CD4-positive, alpha-beta T cell (primary cell): ENCODE results near the gene TULP3. TPM values are rescaled to one million over a fixed set of nuclear protein-coding genes. Genes with fewer than 3 reads are reported as not detected.

Source experiments
- ATAC-seq: fragments of 200-7000 bp; cut with Tn5 transposase; one replicate; pipeline ENCODE4 v1.10.0; 2022; ENCODE audit warnings: mild to moderate bottlenecking; ENCODE audit not compliant: poor library complexity
- CTCF ChIA-PET: fragments of 350-600 bp; sonication (Branson Sonifier 250); formaldehyde crosslinking; loops from one replicate; lab custom pipeline; 2021; ENCODE audit warnings: antibody characterized with exemption, inconsistent platforms; lab: Charles Lee
- POLR2A ChIA-PET: fragments of 350-600 bp; sonication (Branson Sonifier 250); formaldehyde crosslinking; loops from one replicate; lab custom pipeline; 2021; ENCODE audit warnings: antibody characterized with exemption, inconsistent platforms; lab: Charles Lee
- DNase-seq, 14 experiments: peaks; one replicate each; pipeline ENCODE4 v3.0.0-alpha.2; 2013 to 2020; ENCODE audit warnings: mixed read lengths in 2 of 14
- H3K27ac ChIP-seq, 2 donors: one replicate each; pipeline versions ENCODE4 v1.5.1 to v1.7.0; 2013; ENCODE audit warnings: low read length in 2 of 2, low read depth in 1 of 2, mild to moderate bottlenecking in 1 of 2
- H3K27me3 ChIP-seq, 2 experiments: 1 replicate in 1 of 2; 2 replicates in 1 of 2; pipeline versions ENCODE4 v1.6.1 to v1.7.0; 2013; ENCODE audit warnings: low read length in 2 of 2, control low read depth in 1 of 2, mild to moderate bottlenecking in 1 of 2, moderate library complexity in 1 of 2; ENCODE audit not compliant: insufficient read depth in 2 of 2, control insufficient read depth in 1 of 2
- H3K36me3 ChIP-seq: one replicate; pipeline ENCODE4 v1.6.1; 2013; ENCODE audit warnings: low read length, control low read depth; ENCODE audit not compliant: insufficient read depth
- H3K4me1 ChIP-seq: one replicate; pipeline ENCODE4 v1.6.1; 2013; ENCODE audit warnings: low read length, control low read depth; ENCODE audit not compliant: insufficient read depth
- H3K4me3 ChIP-seq: one replicate; pipeline ENCODE4 v1.5.1; 2013; ENCODE audit warnings: mild to moderate bottlenecking, low read length, moderate library complexity
- H3K9me3 ChIP-seq, 2 experiments: 1 replicate in 1 of 2; 2 replicates in 1 of 2; pipeline versions ENCODE4 v1.6.1 to v1.7.0; 2013; ENCODE audit warnings: low read length in 2 of 2, mild to moderate bottlenecking in 2 of 2, control low read depth in 1 of 2, moderate library complexity in 1 of 2; ENCODE audit not compliant: control insufficient read depth in 1 of 2, insufficient read depth in 1 of 2
- H3K27ac Mint-ChIP-seq: one replicate; pipeline ENCODE4 v1.8.0; 2020; ENCODE audit warnings: mixed read lengths
- H3K27me3 Mint-ChIP-seq: one replicate; pipeline ENCODE4 v1.8.0; 2021; ENCODE audit warnings: mixed read lengths
- H3K36me3 Mint-ChIP-seq: one replicate; pipeline ENCODE4 v1.8.0; 2021; ENCODE audit warnings: low read depth, mixed read lengths
- H3K4me1 Mint-ChIP-seq: one replicate; pipeline ENCODE4 v1.8.0; 2021; ENCODE audit warnings: low read depth, mixed read lengths
- H3K4me3 Mint-ChIP-seq: one replicate; pipeline ENCODE4 v1.8.0; 2020; ENCODE audit warnings: mild to moderate bottlenecking, mixed read lengths
- H3K9me3 Mint-ChIP-seq: one replicate; pipeline ENCODE4 v1.8.0; 2020; ENCODE audit warnings: mixed read lengths
- CTCF ChIP-seq: fragments of 200-600 bp; IDR thresholded peaks from one replicate; pipeline ENCODE4 v1.8.0; 2022; ENCODE audit warnings: antibody characterized with exemption, mild to moderate bottlenecking
- intact Hi-C, 2 experiments: fragments of 100-400 bp; cut with DNase I in 1 of 2; cut with micrococcal nuclease in 1 of 2; formaldehyde crosslinking; loops; one replicate each; pipeline versions ENCODE4 v1.15.1 to v1.9.0; 2023 to 2025; cut with DNase I, micrococcal nuclease
- total RNA-seq, 174 experiments: library from RNA in 2 of 174; stranded (reverse) in 2 of 174; gene quantifications; one replicate each; pipeline ENCODE4 v1.2.3 and lab custom pipeline; 2021 to 2026

Gene TULP3
- total RNA-seq, 2 experiments from 2014 or later = 4.2 to 5.5 TPM

DNA sequence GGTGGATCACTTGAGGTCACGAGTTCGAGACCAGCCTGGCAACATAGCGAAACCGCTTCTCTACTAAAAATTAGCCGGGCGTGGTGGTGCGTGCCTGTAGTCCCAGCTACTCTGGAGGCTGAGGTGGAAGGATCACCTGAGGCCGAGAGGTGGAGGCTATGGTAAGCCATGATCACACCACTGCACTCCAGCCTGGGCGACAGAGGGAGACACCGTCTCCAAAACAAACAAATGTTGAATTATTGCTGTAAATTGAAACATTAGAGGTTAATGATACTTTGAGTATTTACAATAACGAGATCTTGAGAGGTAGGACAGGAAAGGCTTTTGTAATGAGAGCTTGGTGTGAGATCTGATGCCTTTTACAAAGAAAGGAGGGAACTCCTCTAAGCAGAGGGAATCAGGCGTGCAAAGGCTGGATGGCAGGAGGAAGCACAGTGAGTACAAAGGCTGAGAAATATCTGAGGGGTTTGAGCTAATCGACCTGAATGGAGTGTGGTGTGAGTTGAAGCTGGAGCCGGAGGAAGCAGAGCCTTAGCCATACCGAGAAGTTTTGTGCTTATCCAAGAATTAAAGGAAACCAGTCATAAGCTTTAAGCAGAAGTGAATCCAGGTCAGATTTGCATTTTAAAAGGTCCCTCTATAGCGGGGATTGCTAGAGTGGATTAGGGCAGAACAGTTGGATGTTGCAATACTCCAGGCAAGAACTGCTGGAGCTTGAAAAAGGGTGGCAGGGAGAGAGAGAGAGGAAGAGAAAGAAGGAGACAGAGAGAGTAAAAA is 12.5 kb upstream of the TULP3 start:
- ATAC-seq = no peak
- TF ChIP-seq CTCF = no peak
- Mint-ChIP-seq H3K9me3 (no peaks in the 10 kb centered on the region), H3K4me3 (peak overlapping the region; percentile 97), H3K4me1 (peaks cover 30% of the 10 kb centered on the region), H3K27me3 (no peaks in the 10 kb centered on the region), H3K27ac (peak overlapping the region; percentile 99), H3K36me3 (peaks cover 25% of the 10 kb centered on the region)
- no peaks in the 10 kb centered on the region for H3K27me3 ChIP-seq
- no peaks in the 10 kb centered on the region for H3K9me3 ChIP-seq
- ChIA-PET CTCF (interaction anchor here (0.8 to 1.0 kb wide), 3 partner anchors 10 to 12 kb away, joined by 3 read pairs; partner anchors contain the start of gene TULP3), POLR2A (interaction anchor here (0.9 to 5.0 kb wide), 6 partner anchors 10 to 1771 kb away, joined by 3 to 77 read pairs (median 5); partner anchors contain the start of genes AKAP3, FKBP4, NDUFA9 and TULP3)
- intact Hi-C loops = loop anchor here in 1 of 2 experiments (1.0 to 5.0 kb wide), 4 partner anchors 12 to 199 kb away; partner anchors contain the start of genes FKBP4, ITFG2, TSPAN9 and TULP3
- peak in 4 of 14 experiments; percentile 6 to 36 (median 20) for DNase-seq
- H3K4me3 ChIP-seq = peak overlapping the region; percentile 80
- peak overlapping the region; percentile 81 to 86 for H3K27ac ChIP-seq
- H3K36me3 ChIP-seq = peaks cover 5% of the 10 kb centered on the region
- H3K4me1 ChIP-seq = peaks cover 39% of the 10 kb centered on the region

GRCh38 chr12:2879853-2880252 is 10.8 kb upstream of the TULP3 start:
- POLR2A ChIA-PET = interaction anchor here (5.0 kb wide), 1 partner anchor 9 kb away, joined by 77 read pairs; the partner anchor contains the start of gene TULP3

More at GRCh38 chr12:2879853-2880252, 10.8 kb upstream of the TULP3 start:
- H3K27me3 ChIP-seq = no peaks in the 10 kb centered on the region
- no peak overlapping the region for H3K4me3 ChIP-seq
- no peaks in the 10 kb centered on the region for H3K9me3 ChIP-seq
- Mint-ChIP-seq H3K27me3 (no peaks in the 10 kb centered on the region), H3K4me3 (no peak overlapping the region), H3K36me3 (peaks cover 31% of the 10 kb centered on the region), H3K9me3 (no peaks in the 10 kb centered on the region), H3K27ac (peak overlapping the region; percentile 59), H3K4me1 (peaks cover 35% of the 10 kb centered on the region)
- no peak for DNase-seq
- no peak overlapping the region for H3K27ac ChIP-seq
- peaks cover 5% of the 10 kb centered on the region for H3K36me3 ChIP-seq
- no peak for TF ChIP-seq CTCF
- no peak for ATAC-seq
- CTCF ChIA-PET = no interaction called here
- H3K4me1 ChIP-seq = peaks cover 39% of the 10 kb centered on the region
- intact Hi-C loops = loop anchor here in 1 of 2 experiments (5.0 kb wide), 2 partner anchors 88 to 197 kb away; partner anchors contain the start of genes FKBP4 and TSPAN9
